ENCODE measurements around the gene CBARP. TPM values are rescaled to one million over a fixed set of nuclear protein-coding genes. Genes with fewer than 3 reads are reported as not detected.
A peak's percentile ranks its signal among the peaks of the same experiment; 100 is the strongest.

CBARP gene
- total and polyA plus RNA-seq, 2 of the 13 experiments (the other 11 are each of a cell fraction or from before 2014, with no cell fraction given) = 1.2 to 1.4 TPM

DNA sequence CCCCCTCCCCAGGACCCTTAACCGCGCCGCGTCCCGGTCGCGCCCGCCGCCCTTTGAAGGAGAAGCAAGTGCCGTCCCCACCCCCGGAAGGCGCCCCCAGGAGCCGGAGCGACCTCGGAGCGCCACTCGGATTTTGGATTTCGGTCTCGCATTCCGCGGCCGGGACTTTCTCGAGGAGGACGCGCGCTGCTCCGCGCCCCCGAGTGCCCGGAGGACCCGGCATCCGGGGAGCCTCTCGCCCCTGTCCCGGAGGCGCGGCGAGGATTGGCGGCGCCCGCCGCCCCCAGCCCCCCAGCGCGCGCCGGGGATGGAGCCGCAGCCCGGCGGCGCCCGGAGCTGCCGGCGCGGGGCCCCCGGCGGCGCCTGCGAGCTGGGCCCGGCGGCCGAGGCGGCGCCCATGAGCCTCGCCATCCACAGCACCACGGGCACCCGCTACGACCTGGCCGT is 12.2 kb upstream of the CBARP start:
- peaks cover 52% of the 10 kb centered on the region for H3K4me1 ChIP-seq (ENCODE audit: insufficient read depth, low read length)
- peaks cover 8 to 20% of the 10 kb centered on the region in 2 experiments for H3K36me3 ChIP-seq (replicated peaks in 1 of 2; ENCODE audit: control insufficient read depth in 1 of 2, insufficient read depth in 2 of 2, low read length in 2 of 2)
- POLR2A ChIA-PET = interaction anchor here (13.7 kb wide), 1 partner anchor 15 kb away, joined by 668 read pairs; the partner anchor contains the start of gene CIRBP
- H3K27me3 ChIP-seq (ENCODE audit: control insufficient read depth in 1 of 2, insufficient read depth in 2 of 2, low read length in 2 of 2) = no peaks in the 10 kb centered on the region; a peak in 1 of 5 replicates
- H4K20me1 ChIP-seq (ENCODE audit: insufficient read depth, low read length) = peaks cover 30% of the 10 kb centered on the region; the same call in 1 of the 2 replicates
- ATAC-seq (no peak), DNase-seq (ENCODE audit: low spot score) (no peak), FAIRE-seq (no peak)
- H3K4me2 ChIP-seq (ENCODE audit: low read depth, low read length) = peak overlapping the region; percentile 58
- H3K27ac ChIP-seq (ENCODE audit: extremely low read length, insufficient read depth, low read length) = peak overlapping the region; percentile 94
- intact Hi-C loops (cut with micrococcal nuclease; ENCODE audit: unreplicated experiment) (no loop called here), in situ Hi-C loops (cut with HindIII; ENCODE audit: extremely low pct_ligation_motif_present, low pct_unique_long_range_greater_than_20kb) (no loop called here)
- H3K9me3 ChIP-seq (ENCODE audit: low read length) = no peaks in the 10 kb centered on the region
- CTCF ChIA-PET (ENCODE audit: low intra/inter-chr PET ratio, low total read pairs) = no interaction called here
- peak overlapping the region; percentile 86 to 90 (median 88) for H3K4me3 ChIP-seq (replicated peaks in 1 of 3; ENCODE audit: insufficient read depth in 1 of 3, low read depth in 2 of 3, low read length in 3 of 3)
- peak overlapping the region; percentile 92 for H3K9ac ChIP-seq (ENCODE audit: insufficient read depth, low read depth, low read length)
- WGBS (ENCODE audit: low lambda C conversion rate) = 0% methylated on average over 2 of the region's 67 CpGs
- no peak overlapping the region for H2AFZ ChIP-seq (ENCODE audit: low read length)
- no TSS peak for BruUV-seq (replicated peaks)
- H3K79me2 ChIP-seq (ENCODE audit: insufficient read depth, low read length) = peaks cover 31% of the 10 kb centered on the region
- TF ChIP-seq ARID4A (CRISPR knock-in tag; IDR thresholded peaks at IDR 0.05; ENCODE audit: borderline replicate concordance) (0 out of 2 replicates have a peak, but pooled peaks have one; percentile 11), ZNF331 (CRISPR knock-in tag; IDR thresholded peaks at IDR 0.05) (no peak), NCOR1 (IDR thresholded peaks at IDR 0.05; ENCODE audit: borderline replicate concordance, low read length) (peak; percentile 6; the same call in 1 of the 2 replicates), ZMAT3 (CRISPR knock-in tag; conservative IDR thresholded peaks at IDR 0.05) (0 out of 2 replicates have a peak, but pooled peaks have one; percentile 14), RBM39 (IDR thresholded peaks at IDR 0.05; ENCODE audit: low read depth, low read length, poor library complexity, severe bottlenecking) (peak; percentile 9), ZNF557 (CRISPR knock-in tag; IDR thresholded peaks at IDR 0.05) (no peak), ZNF124 (CRISPR knock-in tag; IDR thresholded peaks at IDR 0.05) (no peak), RAD21 (CRISPR knock-in tag; IDR thresholded peaks at IDR 0.05) (peak; percentile 1; the same call in 1 of the 2 replicates), PTBP1 (IDR thresholded peaks at IDR 0.05; ENCODE audit: low read depth, low read length, poor library complexity, severe bottlenecking) (peak; percentile 29), PHF8 (CRISPR knock-in tag; IDR thresholded peaks at IDR 0.05) (0 out of 2 replicates have a peak, but pooled peaks have one; percentile 10), ELF4 (CRISPR knock-in tag; IDR thresholded peaks at IDR 0.05; ENCODE audit: borderline replicate concordance) (no peak), ZSCAN30 (CRISPR knock-in tag; IDR thresholded peaks at IDR 0.05) (peak; percentile 60; the same call in 1 of the 2 replicates), SKI (IDR thresholded peaks at IDR 0.05; ENCODE audit: partially characterized antibody) (peak; percentile 35), BCL6 (CRISPR knock-in tag; IDR thresholded peaks at IDR 0.05) (0 out of 2 replicates have a peak, but pooled peaks have one; percentile 7), RARA (CRISPR knock-in tag; IDR thresholded peaks at IDR 0.05) (no peak), RBM22 (optimal IDR thresholded peaks at IDR 0.05; ENCODE audit: low read length) (peak; percentile 52), AGO2 (optimal IDR thresholded peaks at IDR 0.05; ENCODE audit: low read depth, low read length) (peak; percentile 98)
- TF ChIP-seq, protein P1, sequence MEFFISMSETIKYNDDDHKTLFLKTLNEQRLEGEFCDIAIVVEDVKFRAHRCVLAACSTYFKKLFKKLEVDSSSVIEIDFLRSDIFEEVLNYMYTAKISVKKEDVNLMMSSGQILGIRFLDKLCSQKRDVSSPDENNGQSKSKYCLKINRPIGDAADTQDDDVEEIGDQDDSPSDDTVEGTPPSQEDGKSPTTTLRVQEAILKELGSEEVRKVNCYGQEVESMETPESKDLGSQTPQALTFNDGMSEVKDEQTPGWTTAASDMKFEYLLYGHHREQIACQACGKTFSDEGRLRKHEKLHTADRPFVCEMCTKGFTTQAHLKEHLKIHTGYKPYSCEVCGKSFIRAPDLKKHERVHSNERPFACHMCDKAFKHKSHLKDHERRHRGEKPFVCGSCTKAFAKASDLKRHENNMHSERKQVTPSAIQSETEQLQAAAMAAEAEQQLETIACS (CRISPR knock-in tag; IDR thresholded peaks at IDR 0.05) = 0 out of 2 replicates have a peak, but pooled peaks have one; percentile 7
- TF ChIP-seq, protein P2, sequence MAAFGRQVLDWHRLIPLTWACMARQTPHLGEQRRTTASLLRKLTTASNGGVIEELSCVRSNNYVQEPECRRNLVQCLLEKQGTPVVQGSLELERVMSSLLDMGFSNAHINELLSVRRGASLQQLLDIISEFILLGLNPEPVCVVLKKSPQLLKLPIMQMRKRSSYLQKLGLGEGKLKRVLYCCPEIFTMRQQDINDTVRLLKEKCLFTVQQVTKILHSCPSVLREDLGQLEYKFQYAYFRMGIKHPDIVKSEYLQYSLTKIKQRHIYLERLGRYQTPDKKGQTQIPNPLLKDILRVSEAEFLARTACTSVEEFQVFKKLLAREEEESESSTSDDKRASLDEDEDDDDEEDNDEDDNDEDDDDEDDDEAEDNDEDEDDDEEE (CRISPR knock-in tag; IDR thresholded peaks at IDR 0.05) = no peak
